Measurements from ENCODE around the gene RUNX2.
"Not testable (repeated sequence)": the region's sequence is repeated elsewhere in the genome, so short reads cannot be mapped to it uniquely, and the experiment has no call there.

Gene RUNX2

DNA sequence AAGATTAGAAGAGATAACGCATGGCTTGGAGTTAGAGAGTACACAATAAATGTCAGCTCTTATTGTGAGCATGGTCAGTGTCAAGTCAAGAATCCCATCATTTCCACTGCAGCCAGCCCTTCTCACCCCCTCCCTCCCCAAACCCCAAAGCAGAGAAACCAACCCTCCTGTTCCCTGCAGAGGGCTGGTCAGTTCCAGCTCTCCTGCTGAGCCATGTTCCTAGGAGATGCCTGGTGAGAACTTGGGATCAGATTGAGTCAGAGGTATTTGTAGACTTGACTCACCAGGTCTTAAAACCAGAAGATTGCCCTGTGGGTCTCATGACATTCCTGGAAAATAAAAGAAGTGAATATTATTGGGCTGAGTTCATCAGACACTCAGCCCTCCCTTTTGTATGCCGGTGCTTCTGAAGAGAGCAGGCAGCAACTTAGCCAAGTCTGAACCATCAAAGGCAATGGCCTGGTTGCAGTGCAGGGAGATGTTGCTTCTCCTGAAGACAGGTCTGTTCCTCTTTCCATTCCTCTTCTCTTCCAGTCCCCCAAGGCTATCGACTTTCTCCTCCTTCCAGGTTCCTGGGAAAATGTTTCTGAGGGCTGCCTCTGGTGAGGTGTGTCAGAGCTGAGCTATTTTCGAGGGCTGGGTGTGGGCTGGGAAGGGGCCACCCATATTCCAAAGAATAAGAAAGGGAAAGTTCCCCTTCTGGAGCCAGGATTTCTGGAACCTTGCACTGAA, 327.8 kb downstream of the RUNX2 start:
- DNase-seq = no peak

DNA sequence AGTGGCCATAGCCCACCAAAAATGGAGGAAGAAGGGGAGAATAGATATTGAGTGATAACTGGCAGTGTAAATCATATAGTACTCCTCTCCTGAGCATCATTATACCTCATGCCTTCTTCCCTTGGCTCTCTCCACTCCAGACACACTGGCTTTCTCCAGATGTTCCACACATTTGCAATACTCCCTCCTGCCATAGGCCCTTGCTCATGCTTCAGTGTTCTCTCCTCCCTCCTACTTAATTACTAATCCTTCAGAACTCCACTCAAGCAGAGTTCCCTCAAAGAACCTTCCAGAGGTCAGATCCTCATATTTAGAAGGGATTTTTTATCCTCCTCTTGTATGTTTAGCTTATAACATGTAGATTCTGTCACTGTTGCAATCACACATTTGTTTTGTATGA, 329.1 kb downstream of the RUNX2 start:
- DNase-seq = no peak

DNA sequence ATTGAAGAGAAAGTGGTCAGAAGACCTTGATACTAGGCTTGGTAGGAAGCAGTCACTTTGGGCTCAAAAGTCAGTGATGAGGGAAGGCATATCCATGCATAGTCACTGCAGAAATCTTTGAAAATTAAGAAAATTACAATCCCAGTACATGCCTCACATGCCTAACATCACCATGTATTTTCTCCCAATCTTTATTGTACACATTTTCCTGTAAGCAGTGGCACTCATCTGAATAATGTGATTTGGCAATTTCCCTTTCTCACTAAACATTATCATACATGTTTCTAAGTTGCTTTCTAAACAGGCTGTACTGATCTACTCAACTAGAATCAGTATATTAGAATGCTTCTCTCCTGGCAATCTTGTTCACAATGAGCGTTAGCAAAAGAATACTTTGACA, 330.3 kb downstream of the RUNX2 start:
- DNase-seq = no peak

DNA sequence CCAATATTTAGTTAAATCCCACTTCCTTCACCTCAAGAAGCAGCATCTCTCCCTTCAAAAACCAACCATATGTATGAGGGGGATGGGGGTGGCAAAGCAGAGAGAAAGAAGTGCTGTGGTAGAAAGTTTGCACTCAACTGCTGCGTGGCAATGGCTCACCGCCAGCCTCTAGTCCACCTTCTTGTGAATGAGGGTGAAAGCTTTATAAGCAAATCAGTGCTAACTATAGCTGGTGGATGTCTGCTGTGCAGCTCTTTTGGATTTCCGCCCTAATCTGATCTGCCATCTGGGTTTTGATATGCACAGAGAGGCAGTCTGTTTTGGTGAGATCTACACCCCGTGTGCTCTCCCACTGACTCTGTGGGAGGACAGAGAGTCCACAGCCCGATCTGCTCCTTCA, 330.8 kb downstream of the RUNX2 start:
- DNase-seq = no peak

DNA sequence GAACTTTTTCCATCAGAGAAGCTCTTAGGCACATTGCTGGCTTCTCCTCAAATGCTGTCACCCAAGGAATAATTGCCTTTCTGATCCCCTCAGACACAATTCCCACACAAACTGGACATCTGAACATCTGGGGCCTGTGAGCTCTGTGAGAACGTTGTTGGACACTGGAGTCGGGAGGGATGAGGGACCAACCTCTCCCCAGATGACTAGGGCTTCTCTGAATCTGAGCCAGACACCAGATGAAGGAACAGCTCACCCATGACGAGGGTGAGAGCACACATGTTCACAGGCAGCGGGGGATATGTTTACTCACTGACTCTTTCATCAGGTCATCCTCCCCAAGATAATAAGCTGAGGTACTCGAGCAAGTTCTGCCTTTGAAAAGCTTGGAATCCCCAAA, 333.5 kb downstream of the RUNX2 start:
- DNase-seq = no peak

DNA sequence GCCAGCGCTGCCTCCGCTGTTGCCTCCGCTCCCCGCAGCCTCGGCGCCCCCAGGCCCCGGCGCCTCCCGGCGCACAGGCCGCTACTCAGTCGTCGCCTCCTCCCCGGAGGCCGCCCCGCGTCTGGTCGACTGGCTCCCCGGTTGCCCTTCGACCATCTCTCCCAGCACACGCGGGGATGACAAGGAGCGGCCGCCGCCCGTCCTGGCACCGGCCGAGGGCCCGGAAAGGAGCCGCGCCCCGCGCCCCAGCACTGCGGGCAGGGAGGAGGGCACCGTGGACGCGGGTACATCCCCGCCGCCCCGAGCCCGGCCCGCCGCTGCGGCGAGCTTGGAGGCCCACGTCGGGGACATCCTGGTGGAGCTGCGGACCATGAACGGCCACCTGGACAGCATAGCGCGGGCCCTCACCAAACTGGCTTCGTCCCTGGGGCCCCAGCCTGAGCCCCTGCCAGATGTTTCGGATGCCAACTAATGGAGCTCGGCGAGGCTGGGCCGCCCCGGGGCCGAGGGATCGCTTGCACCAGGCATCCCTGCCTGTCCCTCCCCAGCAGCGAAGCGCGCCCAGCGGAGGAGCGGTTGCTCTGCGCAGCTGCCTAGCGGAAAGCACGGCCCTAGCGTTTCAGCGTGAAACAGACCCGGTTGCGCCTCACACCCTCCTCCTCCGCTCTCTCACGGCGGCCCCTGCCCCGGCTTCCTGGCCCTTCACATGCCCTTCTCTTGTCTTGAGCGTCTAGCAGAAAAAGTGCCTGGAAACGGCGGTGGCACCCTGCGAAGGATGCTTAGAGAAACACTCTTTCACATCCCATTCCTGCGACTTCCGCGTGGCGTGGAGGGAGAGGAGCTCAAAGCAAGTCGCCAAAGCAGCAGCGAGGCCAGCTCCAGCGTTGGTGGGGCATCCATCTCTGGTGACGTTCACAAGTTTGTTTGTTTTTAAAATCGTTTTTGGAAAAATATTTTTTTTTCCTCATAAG, 335.4 kb downstream of the RUNX2 start:
- DNase-seq = no peak

DNA sequence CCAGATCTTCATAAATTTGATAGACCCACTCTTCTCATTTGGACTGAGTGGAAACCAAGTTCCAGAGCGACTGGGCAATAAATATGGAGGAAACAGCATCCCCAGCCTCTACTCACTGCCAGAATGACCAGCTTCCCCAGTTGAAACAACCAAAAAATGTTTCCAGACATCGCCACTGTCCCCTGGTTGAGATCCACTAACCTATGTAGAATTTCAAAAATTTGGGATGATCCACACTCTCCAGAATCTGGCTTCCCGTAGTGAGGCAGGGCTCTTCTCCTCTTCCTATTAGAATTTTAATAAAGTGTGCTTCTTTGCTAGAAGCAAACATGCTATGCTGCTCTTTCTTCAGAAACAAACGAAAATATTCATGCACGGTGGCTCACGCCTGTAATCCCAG, 336.6 kb downstream of the RUNX2 start:
- no peak for DNase-seq

DNA sequence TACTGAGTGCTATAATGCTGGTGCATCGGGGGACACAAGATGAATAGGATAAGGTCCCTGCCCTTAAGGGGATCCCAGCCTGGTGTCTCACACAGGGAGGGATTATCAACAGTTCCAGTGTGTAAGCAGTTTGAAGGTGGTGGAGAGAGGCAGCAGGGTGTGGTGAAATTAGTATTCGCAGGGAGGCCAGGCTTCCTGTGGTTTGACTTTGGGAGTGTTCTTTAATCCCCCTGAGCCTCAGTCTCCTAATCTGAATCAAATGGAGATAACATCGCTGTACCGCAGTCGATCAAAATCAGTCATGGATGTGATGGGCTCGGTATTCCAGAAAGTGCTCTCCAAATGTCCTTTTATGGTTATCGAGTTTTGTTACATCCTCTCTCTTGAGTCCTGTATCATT, 337.7 kb downstream of the RUNX2 start:
- DNase-seq = no peak

DNA sequence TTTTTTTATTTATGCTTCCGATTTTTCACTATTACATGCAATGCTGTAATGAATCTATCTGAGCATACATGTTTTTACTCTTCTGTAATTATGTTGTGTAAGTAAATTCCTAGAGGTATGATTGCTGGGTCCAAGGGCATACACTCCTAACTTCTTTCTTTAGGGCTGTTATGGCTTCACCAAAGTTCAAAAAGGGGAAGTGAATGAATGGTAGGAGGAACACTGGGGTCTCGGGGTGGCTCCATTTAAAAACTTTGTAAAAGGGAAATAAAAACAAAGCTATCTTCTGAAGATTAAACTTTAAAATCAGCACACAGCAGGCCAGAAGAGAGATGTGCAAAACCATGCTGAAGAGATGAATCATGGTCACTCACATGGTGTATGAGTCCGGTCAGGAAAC, 338.7 kb downstream of the RUNX2 start:
- DNase-seq = no peak

DNA sequence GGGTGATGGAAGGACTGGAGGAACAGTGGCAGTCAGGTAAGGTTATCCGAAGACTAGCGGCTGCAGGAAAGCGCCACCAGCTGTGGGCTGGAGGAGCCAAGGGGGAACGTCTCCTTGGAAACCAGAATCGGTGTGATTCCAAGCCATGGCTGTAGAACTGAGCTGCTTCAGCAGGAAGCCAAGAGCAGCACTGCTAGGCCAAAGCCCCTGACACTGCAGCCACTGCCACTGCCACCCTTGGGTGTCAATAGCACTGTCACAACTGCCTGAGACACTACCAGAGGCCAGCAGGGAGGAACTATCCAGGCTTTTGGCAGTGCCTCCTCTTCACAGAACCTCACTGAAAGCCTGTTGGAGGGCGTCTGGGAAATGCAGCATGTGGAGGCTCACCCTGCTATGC, 339.2 kb downstream of the RUNX2 start:
- no peak for DNase-seq

DNA sequence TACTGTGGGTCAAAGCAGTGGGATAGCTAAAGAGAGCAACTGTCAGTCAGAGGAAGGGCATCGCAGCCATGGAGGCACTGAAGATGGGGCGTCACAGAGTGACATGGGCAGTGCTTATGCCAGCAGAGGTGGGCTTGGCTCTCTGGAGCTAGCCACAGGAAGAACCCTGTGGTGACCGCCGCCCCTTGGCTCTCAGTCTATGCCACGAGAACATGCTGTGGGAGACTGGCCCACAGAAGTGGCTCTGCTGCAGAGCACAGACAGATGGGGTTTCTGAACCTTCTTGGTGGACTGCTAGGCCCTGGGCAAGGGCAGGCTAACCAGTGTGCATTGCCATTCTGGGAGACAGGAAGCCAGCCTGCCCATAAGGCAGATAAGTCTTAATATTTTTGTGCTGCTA, 339.6 kb downstream of the RUNX2 start:
- no peak for DNase-seq

DNA sequence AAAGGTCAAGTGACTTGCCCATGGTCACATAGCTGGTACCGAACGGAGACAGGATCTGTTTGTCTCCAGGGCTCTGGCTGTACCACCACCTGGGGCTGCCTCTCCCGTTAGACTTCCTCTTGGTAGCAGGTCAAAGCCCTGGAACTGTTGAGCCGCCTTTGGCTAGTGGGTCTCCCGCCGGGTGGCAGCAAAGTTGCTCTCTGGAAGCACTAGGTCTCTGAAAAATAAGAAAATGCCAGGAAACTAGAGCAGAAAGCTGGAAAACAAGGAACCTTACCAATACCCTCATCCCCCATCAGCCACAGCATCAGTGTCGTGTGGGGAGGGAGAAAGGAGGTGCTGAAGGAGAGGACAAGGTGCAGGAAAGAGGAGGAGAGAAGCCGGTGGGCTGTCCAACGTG, 340.6 kb downstream of the RUNX2 start:
- DNase-seq = no peak

DNA sequence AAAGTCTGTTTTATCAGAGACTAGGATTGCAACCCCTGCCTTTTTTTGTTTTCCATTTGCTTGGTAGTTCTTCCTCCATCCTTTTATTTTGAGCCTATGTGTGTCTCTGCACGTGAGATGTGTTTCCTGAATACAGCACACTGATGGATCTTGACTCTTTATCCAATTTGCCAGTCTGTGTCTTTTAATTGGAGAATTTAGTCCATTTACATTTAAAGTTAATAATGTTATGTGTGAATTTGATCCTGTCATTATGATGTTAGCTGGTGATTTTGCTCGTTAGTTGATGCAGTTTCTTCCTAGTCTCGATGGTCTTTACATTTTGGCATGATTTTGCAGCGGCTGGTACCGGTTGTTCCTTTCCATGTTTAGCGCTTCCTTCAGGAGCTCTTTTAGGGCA, 345.0 kb downstream of the RUNX2 start:
- not testable (repeated sequence) for DNase-seq

DNA sequence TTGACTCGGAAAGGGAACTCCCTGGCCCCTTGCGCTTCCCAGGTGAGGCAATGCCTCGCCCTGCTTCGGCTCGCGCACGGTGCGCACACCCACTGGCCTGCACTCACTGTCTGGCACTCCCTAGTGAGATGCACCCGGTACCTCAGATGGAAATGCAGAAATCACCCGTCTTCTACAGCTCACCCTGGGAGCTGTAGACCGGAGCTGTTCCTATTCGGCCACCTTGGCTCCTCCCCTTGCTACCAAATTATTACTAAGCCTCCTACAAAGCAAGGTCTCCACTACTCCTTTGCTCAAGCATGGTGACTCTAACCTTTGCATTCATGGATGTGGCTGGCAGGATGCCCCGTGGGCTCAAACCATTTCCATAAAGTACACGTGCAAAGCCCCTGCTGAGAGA, 347.0 kb downstream of the RUNX2 start:
- not testable (repeated sequence) for DNase-seq

DNA sequence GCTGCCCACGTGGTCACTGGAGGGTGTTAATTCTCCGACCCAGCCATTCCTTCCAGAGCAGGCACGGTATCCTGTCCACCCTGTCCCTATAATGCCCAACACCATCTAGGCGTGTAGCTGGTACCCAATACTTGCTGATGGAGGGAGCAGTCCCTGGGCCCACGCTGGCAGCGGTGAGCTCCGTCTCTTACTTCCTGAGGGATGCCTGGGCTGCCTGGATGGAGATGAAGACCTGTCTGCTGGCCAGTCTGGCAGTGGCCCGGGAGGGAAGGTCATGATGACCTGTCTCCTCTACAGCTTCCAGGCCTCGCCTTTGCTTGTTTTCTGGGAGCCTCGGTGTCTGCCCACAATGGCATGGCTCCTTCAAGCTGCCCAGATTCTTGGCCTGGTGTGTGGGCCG, 347.5 kb downstream of the RUNX2 start:
- DNase-seq = no peak

DNA sequence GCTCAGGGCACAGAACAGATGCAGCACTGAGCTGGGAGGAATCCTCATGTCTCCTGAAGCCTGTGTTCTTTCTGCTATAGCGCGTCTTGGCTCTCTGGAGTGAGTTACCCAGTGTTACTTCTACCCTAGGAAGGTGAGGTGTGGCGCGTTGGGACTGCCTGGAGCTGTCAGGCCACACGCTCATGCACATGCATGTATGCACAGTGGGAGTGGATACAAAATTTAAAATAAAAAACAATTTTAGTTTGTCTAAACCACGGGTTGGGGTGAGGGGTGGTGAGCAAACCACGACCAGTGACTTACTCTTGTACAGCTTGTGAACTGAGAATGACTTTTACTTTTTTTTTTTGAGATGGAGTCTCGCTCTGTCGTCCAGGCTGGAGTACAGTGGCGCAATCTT, 348.2 kb downstream of the RUNX2 start:
- DNase-seq = no peak

DNA sequence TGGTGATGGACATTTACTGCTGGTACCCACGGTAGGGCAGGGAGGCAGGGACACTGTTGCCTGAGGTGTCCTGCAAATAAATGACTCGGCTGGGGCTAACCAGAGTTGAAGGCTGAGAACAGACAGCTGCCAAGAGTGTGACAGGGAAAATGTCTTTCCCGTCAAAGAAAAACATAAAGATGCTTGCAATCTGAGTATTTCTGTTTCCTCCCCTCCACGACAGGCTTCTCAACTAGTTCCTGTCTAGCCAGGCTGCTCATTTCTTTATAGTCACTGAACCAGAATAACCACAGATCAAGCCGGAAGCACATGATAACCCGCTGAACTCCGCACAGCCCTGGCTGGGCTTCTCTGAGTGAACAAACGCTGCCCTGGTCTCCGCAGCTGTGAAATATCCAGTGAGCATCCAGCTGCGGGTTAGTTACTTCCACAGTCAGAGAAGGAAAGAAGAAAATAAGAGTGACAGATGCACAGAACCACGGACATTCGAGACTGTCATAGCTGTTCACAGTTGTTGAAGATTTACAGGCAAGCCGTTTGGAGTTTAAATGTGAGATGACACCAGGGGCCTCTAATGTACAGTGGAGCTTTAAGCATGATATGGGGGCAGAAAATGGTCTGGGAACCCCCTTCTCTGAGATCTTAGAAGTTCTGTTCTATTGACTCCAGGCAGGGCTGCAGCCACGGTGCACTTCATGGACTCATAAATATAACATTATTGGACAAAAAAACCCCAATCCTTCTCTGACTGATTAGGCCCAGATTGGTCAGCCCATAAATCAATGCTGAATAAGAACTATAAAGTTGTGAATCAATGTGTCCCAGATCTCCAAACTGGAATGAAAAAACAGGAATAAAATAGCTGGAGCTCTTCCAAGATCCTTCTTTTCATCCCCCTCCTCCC, 349.5 kb downstream of the RUNX2 start:
- DNase-seq = peak; percentile 25

DNA sequence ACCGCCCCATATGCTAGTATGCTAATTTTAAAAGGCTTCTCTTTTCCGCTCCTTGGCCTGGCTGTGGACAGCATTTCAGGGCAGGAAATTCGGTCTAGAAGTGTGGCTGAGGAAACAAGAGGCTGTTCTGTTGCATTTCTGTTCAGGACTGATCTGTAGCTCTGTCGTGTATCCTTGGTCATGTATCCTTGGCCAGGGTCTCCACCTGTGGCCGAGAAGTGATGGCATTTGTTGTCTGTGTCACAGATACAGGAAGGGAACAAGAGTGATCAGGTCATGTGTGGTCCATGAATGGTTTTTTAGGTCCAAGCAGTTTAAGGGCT, 350.1 kb downstream of the RUNX2 start:
- no peak for DNase-seq

DNA sequence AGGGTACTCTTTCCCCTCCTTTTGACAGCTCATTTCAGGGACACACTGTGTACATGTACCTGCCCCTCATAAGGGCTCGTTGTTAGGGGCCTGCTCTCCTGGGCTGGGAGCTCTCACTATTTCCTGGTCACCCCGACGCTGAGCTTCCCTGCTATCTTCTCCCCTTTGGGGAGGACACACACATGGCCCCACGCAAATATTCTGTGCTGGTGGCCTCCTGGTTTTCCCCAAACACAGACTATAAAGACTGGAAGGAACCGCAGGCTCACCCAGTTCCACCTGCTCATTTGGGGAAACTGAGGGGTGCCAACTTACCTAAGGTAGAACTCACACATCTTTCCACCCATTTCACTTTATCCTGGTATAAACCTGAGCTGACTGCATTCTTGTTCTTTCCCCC, 351.0 kb downstream of the RUNX2 start:
- DNase-seq = no peak

DNA sequence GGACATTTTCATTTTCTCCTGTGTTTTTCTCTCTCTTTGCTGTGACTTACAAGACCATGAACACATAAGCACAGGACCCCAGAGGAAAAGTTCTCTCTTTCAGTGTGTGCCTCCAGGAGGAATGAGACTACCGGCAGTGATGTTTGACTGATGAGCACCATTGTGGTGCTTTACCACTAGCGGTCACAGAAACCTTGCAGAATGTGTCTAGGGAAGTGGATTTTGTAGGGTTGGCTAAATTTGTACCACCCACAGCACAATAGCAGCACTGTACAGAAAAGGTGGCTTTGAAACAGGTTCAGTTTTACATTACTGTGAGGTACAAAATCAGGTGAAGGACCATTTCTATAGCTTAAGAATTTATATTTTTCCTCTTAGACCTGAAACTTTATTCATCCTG, 351.5 kb downstream of the RUNX2 start:
- DNase-seq = no peak

DNA sequence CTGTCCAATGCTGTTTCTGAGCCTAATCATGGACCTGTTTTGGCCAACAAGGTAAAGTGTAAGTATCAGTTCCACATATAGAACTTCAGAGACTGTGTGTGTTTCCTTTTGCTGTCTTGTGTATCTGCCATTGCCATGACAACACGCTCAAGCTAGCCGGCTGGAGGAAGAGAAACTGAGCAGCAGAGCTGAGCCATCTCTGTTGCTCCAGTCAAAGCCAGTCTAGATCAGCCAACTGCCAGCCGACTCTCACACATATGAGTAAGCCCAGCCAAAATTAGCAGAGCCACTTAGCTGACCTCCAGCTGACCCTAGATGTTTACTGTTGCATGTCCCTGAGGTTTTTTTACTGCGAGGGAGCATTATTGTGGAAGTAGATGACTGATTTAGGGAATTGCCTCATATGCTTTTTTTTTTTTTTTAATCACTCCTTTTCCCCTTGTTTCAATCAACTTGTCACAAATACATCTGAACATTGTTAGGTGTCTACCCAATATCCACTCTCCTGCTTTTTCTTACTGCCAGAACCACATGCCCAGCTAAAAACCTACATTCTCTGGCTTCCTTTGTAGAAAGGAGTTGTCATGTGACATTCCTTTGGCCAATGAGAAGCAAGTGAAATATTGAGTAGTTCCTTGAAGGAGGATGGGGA, 353.9 kb downstream of the RUNX2 start:
- DNase-seq = no peak

DNA sequence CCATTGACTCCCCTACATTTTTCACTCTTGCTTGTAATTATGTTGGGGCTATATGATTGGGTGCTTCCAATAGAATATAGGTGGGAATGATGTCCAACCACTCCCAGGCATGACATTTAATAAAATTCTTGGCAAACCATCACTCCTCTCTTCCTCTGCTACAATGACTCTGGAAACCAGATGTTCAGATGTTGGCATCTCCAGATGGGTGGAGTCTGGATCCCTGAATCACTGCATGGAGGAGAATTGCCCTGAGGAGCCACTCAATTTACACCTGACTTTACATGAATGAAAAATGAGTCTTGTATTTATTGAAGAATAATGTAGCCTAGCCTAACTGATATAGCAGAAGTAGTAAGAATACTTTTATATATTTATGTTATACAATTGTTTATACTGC, 356.3 kb downstream of the RUNX2 start:
- DNase-seq = no peak

DNA sequence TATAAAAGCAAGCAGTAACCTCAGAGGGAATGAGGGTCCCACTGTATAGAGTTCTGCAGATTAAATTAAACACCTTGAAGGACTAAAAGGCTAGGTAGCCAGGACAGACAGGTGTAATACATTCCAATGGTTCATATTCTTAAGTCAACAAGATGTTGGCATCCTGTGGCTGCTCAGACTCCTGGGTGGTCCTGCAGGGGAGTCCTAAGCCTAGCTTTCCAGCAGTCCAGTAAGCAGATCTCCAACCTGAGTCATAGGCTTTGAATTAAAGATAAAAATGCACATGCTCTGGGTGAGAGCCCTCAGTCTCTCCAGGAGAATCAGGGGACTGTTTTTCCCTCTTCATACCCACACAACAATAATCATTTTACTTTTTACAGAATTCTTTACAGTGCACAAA, 356.9 kb downstream of the RUNX2 start:
- no peak for DNase-seq
